ENCODE results near the gene GPD2.
"Not testable (repeated sequence)": the region's sequence is repeated elsewhere in the genome, so short reads cannot be mapped to it uniquely, and the experiment has no call there.

Gene GPD2

GRCh38 chr2:156476021-156476849, 40.1 kb downstream of the GPD2 start:
- DNase-seq, result no peak

GRCh38 chr2:156476850-156477206, 40.6 kb downstream of the GPD2 start:
- no peak for DNase-seq

GRCh38 chr2:156480376-156480775, 44.2 kb downstream of the GPD2 start:
- peak in 1 of 2 donors; percentile 26 for DNase-seq

- no peak for DNase-seq
These were observed 45.1 kb downstream of the GPD2 start for GRCh38 chr2:156481312-156481711.

GRCh38 chr2:156483741-156484173, 47.6 kb downstream of the GPD2 start:
- no peak for DNase-seq

- no peak for DNase-seq
These were observed 50.0 kb downstream of the GPD2 start for GRCh38 chr2:156486147-156486546.

GRCh38 chr2:156486614-156487013, 50.4 kb downstream of the GPD2 start:
- no peak for DNase-seq

GRCh38 chr2:156489195-156489594, 53.0 kb downstream of the GPD2 start:
- no peak for DNase-seq

GRCh38 chr2:156489750-156490465, 53.7 kb downstream of the GPD2 start:
- DNase-seq, result no peak

GRCh38 chr2:156490466-156490840, 54.3 kb downstream of the GPD2 start:
- no peak for DNase-seq

GRCh38 chr2:156491176-156491575, 55.0 kb downstream of the GPD2 start:
- no peak for DNase-seq

- no peak for DNase-seq
These were observed 56.8 kb downstream of the GPD2 start for GRCh38 chr2:156492979-156493378.

- peak in 1 of 2 donors; percentile 18 for DNase-seq
These were observed 59.8 kb downstream of the GPD2 start for GRCh38 chr2:156495998-156496397.

- DNase-seq, result no peak
These were observed 69.5 kb downstream of the GPD2 start for GRCh38 chr2:156505696-156506095.

GRCh38 chr2:156511122-156511521, 74.9 kb downstream of the GPD2 start:
- DNase-seq, result no peak

GRCh38 chr2:156511803-156512202, 75.6 kb downstream of the GPD2 start:
- no peak for DNase-seq

- DNase-seq, result no peak
These were observed 76.3 kb downstream of the GPD2 start for GRCh38 chr2:156512451-156512850.

- no peak for DNase-seq
These were observed 77.0 kb downstream of the GPD2 start for GRCh38 chr2:156513219-156513618.

GRCh38 chr2:156517419-156517818, 81.2 kb downstream of the GPD2 start:
- no peak for DNase-seq

- no peak for DNase-seq
These were observed 82.0 kb downstream of the GPD2 start for GRCh38 chr2:156518138-156518537.

GRCh38 chr2:156522864-156523440, 86.8 kb downstream of the GPD2 start:
- DNase-seq, result no peak

GRCh38 chr2:156526950-156527636, 90.9 kb downstream of the GPD2 start:
- peak in 1 of 2 donors; percentile 6 for DNase-seq

- DNase-seq, result not testable (repeated sequence)
These were observed 92.4 kb downstream of the GPD2 start for GRCh38 chr2:156528583-156528982.
